ENCODE measurements around the gene GOLGA7B. TPM values are rescaled to one million over a fixed set of nuclear protein-coding genes. Genes with fewer than 3 reads are reported as not detected.

GOLGA7B gene
- total and polyA plus RNA-seq, 7 donors, result 0.19 to 4.1 (median 0.77) TPM

GRCh38 chr10:97915346-97916131 lies 65.9 kb downstream of the GOLGA7B start:
- Histone ChIP-seq H3K9me3 (no peaks in the 10 kb centered on the region), H3K27ac (no peak overlapping the region), H3K4me1 (peaks cover 9% of the 10 kb centered on the region), H3K36me3 (ENCODE audit: insufficient read depth in 1 of 2, low read depth in 1 of 2) (no peaks in the 10 kb centered on the region), H3K27me3 (ENCODE audit: insufficient read depth in 3 of 3, low read length in 2 of 3) (peaks cover 0 to 15% (median 0%) of the 10 kb centered on the region in 3 donors), H3K4me3 (no peak overlapping the region)
- 51 to 59% (median 52%) methylated on average over 21 of the region's 21 CpGs for WGBS, 3 donors
- DNase-seq (no peak), ATAC-seq (no peak)
- intact Hi-C loops (cut with DNase I), result loop anchor here (2.0 to 10.0 kb wide), 3 partner anchors 125 to 1331 kb away; no protein-coding TSS in a partner anchor
- TF ChIP-seq, protein P1, sequence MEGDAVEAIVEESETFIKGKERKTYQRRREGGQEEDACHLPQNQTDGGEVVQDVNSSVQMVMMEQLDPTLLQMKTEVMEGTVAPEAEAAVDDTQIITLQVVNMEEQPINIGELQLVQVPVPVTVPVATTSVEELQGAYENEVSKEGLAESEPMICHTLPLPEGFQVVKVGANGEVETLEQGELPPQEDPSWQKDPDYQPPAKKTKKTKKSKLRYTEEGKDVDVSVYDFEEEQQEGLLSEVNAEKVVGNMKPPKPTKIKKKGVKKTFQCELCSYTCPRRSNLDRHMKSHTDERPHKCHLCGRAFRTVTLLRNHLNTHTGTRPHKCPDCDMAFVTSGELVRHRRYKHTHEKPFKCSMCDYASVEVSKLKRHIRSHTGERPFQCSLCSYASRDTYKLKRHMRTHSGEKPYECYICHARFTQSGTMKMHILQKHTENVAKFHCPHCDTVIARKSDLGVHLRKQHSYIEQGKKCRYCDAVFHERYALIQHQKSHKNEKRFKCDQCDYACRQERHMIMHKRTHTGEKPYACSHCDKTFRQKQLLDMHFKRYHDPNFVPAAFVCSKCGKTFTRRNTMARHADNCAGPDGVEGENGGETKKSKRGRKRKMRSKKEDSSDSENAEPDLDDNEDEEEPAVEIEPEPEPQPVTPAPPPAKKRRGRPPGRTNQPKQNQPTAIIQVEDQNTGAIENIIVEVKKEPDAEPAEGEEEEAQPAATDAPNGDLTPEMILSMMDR (IDR thresholded peaks at IDR 0.05), result no peak

DNA sequence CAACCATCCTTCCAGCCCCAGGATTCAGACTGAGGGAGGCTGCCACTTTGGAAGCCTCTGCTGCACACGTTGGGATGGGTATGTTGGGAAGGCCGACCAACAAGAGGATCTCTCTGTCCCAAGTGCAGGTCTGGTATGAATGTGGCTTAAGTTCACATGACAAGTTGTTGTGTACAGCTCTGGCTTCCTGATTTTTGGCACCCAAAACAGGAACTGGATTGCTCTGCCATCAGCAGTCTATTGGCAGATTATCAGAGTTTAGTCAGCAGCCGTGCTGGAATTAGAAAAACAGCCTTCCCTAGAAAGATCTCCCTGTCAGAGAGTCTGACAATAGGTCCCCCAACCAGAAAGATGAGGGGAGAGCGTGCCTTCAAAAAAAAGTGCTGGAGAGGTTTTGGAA lies 66.9 kb downstream of the GOLGA7B start:
- 6 to 14% (median 12%) methylated on average over 4 of the region's 4 CpGs for WGBS, 3 donors
- TF ChIP-seq, protein P1 (IDR thresholded peaks at IDR 0.05), result no peak
- H3K4me3 ChIP-seq, result no peak overlapping the region
- no peaks in the 10 kb centered on the region for H3K36me3 ChIP-seq (ENCODE audit: insufficient read depth in 1 of 2, low read depth in 1 of 2)
- no peak for DNase-seq
- H3K27ac ChIP-seq, result no peak overlapping the region
- peaks cover 9% of the 10 kb centered on the region for H3K4me1 ChIP-seq
- H3K9me3 ChIP-seq, result no peaks in the 10 kb centered on the region
- intact Hi-C loops (cut with DNase I), result loop anchor here in 1 of 2 donors (2.0 to 10.0 kb wide), 2 partner anchors 124 to 1328 kb away; no protein-coding TSS in a partner anchor
- ATAC-seq, result peak in 2 of 4 donors; percentile 30 to 49
- peaks cover 0 to 15% (median 0%) of the 10 kb centered on the region in 3 donors for H3K27me3 ChIP-seq (ENCODE audit: insufficient read depth in 3 of 3, low read length in 2 of 3)

- WGBS, 3 donors, result 57 to 64% (median 64%) methylated on average over 3 of the region's 3 CpGs
- no peak for ATAC-seq
- H3K27ac ChIP-seq, result no peak overlapping the region
These were observed 69.4 kb downstream of the GOLGA7B start for GRCh38 chr10:97919012-97919411.

DNA sequence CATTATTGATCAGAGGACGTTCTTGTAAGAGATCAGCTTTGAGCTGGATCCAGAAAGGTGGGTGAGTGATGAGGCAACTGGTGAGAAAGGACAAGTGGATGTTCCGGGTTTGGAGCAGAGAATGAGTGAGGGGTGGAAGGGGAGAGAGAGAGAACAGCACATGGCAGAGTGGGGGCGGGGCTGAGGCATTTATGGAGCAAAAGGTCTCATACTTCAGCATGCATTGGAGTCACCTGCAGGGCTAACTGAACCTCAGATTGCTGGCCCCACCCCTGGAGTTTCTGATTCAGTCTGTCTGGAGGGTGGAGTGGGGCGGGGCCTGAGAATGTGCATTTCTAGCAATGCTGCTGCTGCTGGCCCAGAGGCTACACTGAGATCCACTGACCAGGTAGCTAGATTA lies 71.2 kb downstream of the GOLGA7B start:
- Histone ChIP-seq H3K36me3 (ENCODE audit: insufficient read depth in 1 of 2, low read depth in 1 of 2) (no peaks in the 10 kb centered on the region), H3K9me3 (no peaks in the 10 kb centered on the region), H3K4me1 (peaks cover 3% of the 10 kb centered on the region), H3K27ac (no peak overlapping the region), H3K27me3 (ENCODE audit: insufficient read depth in 3 of 3, low read length in 2 of 3) (peaks cover 0 to 18% (median 0%) of the 10 kb centered on the region in 3 donors), H3K4me3 (no peak overlapping the region)
- DNase-seq (no peak), ATAC-seq (no peak)
- WGBS, 3 donors, result 52 to 66% (median 56%) methylated on average over 4 of the region's 4 CpGs
- TF ChIP-seq, protein P1 (IDR thresholded peaks at IDR 0.05), result no peak
- intact Hi-C loops (cut with DNase I), result no loop called here

More at GRCh38 chr10:97919012-97919411, 69.4 kb downstream of the GOLGA7B start:
- no peak for DNase-seq
- Histone ChIP-seq H3K4me1 (peaks cover 9% of the 10 kb centered on the region), H3K36me3 (ENCODE audit: insufficient read depth in 1 of 2, low read depth in 1 of 2) (no peaks in the 10 kb centered on the region), H3K27me3 (ENCODE audit: insufficient read depth in 3 of 3, low read length in 2 of 3) (peaks cover 0 to 24% (median 0%) of the 10 kb centered on the region in 3 donors), H3K4me3 (no peak overlapping the region), H3K9me3 (no peaks in the 10 kb centered on the region)
- TF ChIP-seq, protein P1 (IDR thresholded peaks at IDR 0.05), result no peak
- intact Hi-C loops (cut with DNase I), result loop anchor here in 1 of 2 donors (10.0 kb wide), 1 partner anchor 1326 kb away; no protein-coding TSS in a partner anchor

Other genes starting within 250 kb of the GOLGA7B start
- gene MORN4, start 216.3 kb upstream of the GOLGA7B start, total RNA-seq, result 1 to 10 TPM; 1.8 to 4.1 (median 2.6) TPM
- gene MORN4, start 216.3 kb upstream of the GOLGA7B start, polyA plus RNA-seq, result 1 to 10 TPM; 3.9 to 5.6 (median 5.2) TPM
- gene PI4K2A, start 209.2 kb upstream of the GOLGA7B start, total RNA-seq, result 10 to 100 TPM; 11.5 to 14.1 (median 11.9) TPM
- 10 to 100 TPM in 2 of 3 donors, 1 to 10 TPM in 1; 8.9 to 22.9 (median 15.6) TPM for gene PI4K2A, start 209.2 kb upstream of the GOLGA7B start, polyA plus RNA-seq
- 1 to 10 TPM; 3.6 to 5.8 (median 5.0) TPM for gene AVPI1, start 162.6 kb upstream of the GOLGA7B start, total RNA-seq
- gene AVPI1, start 162.6 kb upstream of the GOLGA7B start, polyA plus RNA-seq, result 10 to 100 TPM in 1 of 3 donors, 1 to 10 TPM in 2; 5.6 to 56.9 (median 5.6) TPM
- 1 to 10 TPM; 2.4 to 5.7 (median 3.3) TPM for gene MARVELD1, start 136.1 kb upstream of the GOLGA7B start, total RNA-seq
- gene MARVELD1, start 136.1 kb upstream of the GOLGA7B start, polyA plus RNA-seq, result 10 to 100 TPM in 1 of 3 donors, 1 to 10 TPM in 2; 2.2 to 10.4 (median 2.9) TPM
- gene ZFYVE27, start 112.7 kb upstream of the GOLGA7B start, total RNA-seq, result 10 to 100 TPM in 3 of 4 donors, 1 to 10 TPM in 1; 9.8 to 15.1 (median 12.1) TPM
- 10 to 100 TPM in 2 of 3 donors, 1 to 10 TPM in 1; 8.3 to 20.1 (median 14.9) TPM for gene ZFYVE27, start 112.7 kb upstream of the GOLGA7B start, polyA plus RNA-seq
- under 1 TPM in 2 of 4 donors, not detected in 2; 0.16 to 0.30 TPM for gene SFRP5, start 77.8 kb upstream of the GOLGA7B start, total RNA-seq
- under 1 TPM; 0.47 to 0.73 (median 0.69) TPM for gene SFRP5, start 77.8 kb upstream of the GOLGA7B start, polyA plus RNA-seq
- under 1 TPM; 0.07 to 0.93 (median 0.35) TPM for gene CRTAC1, start 180.8 kb downstream of the GOLGA7B start, total RNA-seq
- gene CRTAC1, start 180.8 kb downstream of the GOLGA7B start, polyA plus RNA-seq, result under 1 TPM; 0.30 to 0.47 (median 0.30) TPM

Measured in psoas muscle (tissue), 8 donors.